NCI-H2081 treated with DMSO at 0.1 percent for 48 hours (cell line): ENCODE data around the gene TGIF2.
"Not testable (repeated sequence)": the region's sequence is repeated elsewhere in the genome, so short reads cannot be mapped to it uniquely, and the experiment has no call there.

ENCODE experiments used
- DNase-seq: peaks from one replicate; lab custom pipeline; 2025; lab: John Stamatoyannopoulos, UW

Gene TGIF2

DNA sequence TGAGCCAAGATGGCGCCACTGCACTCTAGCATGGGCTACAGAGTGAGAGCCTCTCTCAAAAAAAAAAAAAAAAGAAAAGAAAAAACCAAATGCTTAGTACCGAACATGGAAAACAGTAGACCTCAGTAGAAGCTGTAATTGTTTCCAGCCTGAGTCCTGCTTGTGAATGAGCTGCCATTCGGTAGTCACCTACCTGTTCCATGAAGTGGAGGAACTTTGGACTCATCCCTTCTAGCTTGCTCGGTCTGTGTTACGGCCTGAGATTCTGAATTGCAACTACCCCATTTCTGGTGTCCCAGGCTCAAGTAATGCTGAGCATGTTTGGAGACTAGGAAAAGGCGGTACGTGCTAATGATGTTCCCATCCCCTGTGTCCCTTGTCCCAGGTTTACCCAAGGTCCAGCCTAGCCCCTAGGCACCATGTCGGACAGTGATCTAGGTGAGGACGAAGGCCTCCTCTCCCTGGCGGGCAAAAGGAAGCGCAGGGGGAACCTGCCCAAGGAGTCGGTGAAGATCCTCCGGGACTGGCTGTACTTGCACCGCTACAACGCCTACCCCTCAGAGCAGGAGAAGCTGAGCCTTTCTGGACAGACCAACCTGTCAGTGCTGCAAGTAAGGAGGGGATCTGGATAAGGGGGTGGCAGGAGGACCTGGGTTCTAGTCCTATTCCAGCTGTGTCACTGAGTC, 5.1 kb downstream of the TGIF2 start:
- no peak for DNase-seq

GRCh38 chr20:36579996-36580545, 6.7 kb downstream of the TGIF2 start:
- no peak for DNase-seq

GRCh38 chr20:36582322-36582721, 8.9 kb downstream of the TGIF2 start:
- no peak for DNase-seq

DNA sequence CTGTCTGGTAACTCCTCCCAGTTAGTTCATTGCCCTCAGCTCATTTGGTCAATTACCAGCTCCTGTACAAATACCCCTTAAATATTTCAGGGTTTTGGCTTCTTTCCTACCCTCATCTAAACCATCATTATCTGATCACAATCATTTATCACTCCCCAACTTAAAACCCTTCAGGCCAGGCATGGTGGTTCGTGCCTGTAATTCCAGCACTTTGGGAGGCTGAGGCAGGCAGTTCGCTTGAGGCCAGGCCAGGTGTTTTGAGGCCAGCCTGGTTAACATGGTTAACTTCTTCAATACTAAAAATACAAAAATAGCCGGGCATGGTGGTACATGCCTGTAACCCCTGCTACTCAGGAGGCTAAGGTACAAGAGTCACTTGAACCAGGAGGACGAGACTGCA, 9.4 kb downstream of the TGIF2 start:
- DNase-seq = no peak

- no peak for DNase-seq
Measured at GRCh38 chr20:36584018-36584481, 10.7 kb downstream of the TGIF2 start.

- DNase-seq = no peak
Measured at GRCh38 chr20:36585410-36586125, 12.2 kb downstream of the TGIF2 start.

- no peak for DNase-seq
Measured at GRCh38 chr20:36587388-36588070, 14.1 kb downstream of the TGIF2 start.

GRCh38 chr20:36591281-36591680, 17.9 kb downstream of the TGIF2 start:
- DNase-seq = no peak

DNA sequence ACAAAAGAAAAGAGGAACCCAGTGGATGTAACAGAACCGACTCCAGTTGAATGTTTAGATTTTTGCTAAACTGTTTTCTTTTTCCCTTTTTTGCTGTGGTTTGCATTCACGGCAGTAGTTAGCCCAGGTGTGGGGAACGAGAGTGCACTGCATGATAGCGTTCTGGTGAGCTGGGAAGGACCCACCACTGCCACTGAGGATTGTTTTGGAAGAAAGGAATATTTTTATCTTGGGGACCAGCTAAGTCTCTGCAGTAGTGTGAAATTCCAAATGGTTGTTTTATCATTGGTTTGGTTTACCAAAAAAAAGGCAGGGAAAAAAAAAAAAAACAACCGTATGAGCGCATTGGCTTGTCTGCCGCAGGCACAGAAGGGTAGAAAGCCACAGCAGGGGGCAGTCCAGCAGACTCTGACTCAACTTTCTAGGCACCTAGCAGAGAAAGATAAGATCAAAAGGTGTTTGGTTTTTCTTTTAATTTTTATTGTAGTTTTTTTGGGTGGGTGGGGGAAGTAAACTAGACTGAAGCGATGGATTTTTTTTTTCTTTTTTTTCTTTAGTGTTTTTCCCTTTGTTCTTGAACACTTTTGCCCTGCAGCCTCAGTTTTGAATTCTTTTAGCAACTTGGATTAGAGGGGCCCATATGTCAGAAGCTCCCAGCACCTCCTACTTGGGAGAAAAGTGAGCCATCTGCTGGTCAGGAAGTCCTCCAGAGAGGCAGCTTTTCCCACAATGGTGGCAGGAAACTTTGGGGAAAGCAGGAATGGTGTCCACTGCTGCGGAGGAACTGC, 18.7 kb downstream of the TGIF2 start:
- no peak for DNase-seq

GRCh38 chr20:36593347-36593929, 20.0 kb downstream of the TGIF2 start:
- no peak for DNase-seq

DNA sequence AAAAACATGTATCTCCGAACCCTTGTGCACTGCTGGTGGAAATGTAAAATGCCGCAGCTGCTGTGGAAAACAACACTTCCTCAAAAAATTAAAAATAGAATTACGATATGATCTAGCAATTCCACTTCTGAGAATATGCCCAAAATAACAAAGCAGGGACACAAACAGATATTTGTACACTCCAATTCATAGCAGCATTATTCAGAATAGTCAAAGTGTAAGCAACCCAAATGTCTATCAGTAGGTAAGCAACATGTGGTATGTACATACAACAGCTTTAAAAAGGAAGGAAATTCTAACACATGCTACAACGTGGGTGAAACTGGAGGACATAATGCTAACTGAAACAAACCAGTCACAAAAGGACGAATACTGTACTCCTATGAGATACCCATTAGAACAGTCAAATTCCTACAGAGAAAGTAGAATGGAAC, 26.5 kb downstream of the TGIF2 start:
- no peak for DNase-seq

GRCh38 chr20:36601540-36601939, 28.1 kb downstream of the TGIF2 start:
- no peak for DNase-seq

GRCh38 chr20:36604952-36605398, 31.6 kb downstream of the TGIF2 start:
- no peak for DNase-seq

DNA sequence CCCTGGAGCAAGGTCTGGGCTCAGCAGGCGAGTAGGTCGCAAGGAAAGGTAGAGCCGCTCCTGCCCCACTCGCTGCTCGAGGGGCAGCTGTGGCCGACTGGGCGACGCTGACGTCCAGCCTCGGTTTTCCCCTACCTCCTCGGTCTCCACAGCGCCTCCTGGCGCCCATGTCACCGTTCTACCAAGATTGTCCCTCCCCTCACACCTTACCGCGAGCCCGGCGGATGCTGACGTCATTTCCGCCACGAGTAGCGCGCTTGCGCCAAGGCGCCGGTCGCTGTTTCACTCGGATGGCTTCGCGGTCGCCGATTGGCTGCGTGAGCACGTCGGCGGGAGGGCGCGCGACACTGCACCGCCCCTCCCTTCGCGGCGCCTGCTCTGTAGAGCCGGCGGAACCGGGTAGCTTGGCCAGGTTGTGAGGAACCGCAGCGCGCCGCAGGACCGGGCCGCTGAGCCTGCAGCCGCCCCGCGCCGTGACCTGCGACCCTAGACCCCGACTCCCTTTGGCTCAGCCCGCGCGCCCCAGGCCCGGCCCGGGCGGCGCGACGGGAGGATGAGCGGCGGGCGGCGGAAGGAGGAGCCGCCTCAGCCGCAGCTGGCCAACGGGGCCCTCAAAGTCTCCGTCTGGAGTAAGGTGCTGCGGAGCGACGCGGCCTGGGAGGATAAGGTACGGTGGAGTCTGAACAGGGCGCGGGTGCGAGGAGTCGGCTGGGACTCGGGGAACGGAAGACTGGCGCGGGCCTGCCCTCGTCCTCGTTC, 32.2 kb downstream of the TGIF2 start, which contains the start of gene RAB5IF:
Gene RAB5IF (plus strand): TSS at position 381 of the 759 bp plus-strand sequence. CDS start 173 bp downstream, at position 554.
- peak; percentile 90 for DNase-seq

GRCh38 chr20:36606158-36607066, 33.0 kb downstream of the TGIF2 start:
- no peak for DNase-seq

DNA sequence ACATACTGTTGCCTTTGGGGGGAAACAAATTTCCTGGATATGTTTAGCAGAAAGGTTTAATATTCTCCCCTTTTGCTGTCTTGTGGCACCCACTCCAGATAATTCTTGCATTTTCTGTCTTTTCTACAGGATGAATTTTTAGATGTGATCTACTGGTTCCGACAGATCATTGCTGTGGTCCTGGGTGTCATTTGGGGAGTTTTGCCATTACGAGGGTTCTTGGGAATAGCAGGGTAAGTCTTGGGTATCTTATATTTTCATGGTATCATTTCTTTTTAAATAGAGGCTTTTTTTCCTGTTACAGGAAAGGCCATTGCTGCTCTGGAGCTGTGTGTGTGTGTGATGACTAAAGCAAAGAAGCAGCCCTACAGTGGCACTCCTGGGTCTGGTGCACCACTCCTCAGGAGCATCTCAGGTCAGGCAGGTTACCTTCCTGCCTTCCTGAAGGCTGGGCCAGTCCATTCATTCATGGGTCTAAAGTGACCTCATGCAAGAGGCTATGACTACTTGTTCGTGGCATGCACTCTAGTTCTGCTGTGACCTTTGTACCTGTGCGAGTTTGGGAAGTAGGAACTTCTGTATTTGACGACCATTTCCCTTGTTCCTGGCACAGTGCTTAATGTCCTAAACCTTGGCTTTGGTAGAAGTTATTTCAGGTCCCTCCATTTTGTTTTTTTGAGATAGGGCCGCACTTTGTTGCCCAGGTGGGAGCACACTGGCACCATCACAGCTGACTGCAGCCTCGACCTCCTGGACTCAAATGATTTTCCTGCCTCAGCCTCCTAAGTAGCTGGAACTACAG, 34.4 kb downstream of the TGIF2 start:
- DNase-seq = no peak

DNA sequence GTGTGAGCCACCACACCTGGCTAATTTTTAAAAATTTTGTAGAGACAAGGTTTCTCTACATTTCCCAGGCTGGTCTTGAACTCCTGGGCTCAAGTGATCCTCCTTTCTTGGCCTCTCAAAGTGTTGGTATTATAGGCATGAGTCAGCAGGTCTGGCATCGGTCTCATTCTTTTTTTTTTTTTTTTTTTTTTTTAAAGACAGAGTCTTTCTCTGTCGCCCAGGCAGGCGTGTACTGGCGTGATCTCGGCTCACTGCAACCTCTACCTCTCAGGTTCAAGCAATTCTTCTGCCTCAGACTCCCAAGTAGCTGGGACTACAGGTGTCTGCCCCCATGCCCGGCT, 35.0 kb downstream of the TGIF2 start:
- DNase-seq = not testable (repeated sequence)

GRCh38 chr20:36611625-36612024, 38.2 kb downstream of the TGIF2 start:
- no peak for DNase-seq

- peak; percentile 51 for DNase-seq
Measured at GRCh38 chr20:36613974-36614373, 40.6 kb downstream of the TGIF2 start.
